Kidney glomerular epithelial cell (primary cell): ENCODE measurements around the gene FBXO21.
"Not testable (repeated sequence)": the region's sequence is repeated elsewhere in the genome, so short reads cannot be mapped to it uniquely, and the experiment has no call there.

ENCODE experiments used
- DNase-seq: peaks from one replicate; lab custom pipeline; 2025; lab: John Stamatoyannopoulos, UW

Gene FBXO21

DNA sequence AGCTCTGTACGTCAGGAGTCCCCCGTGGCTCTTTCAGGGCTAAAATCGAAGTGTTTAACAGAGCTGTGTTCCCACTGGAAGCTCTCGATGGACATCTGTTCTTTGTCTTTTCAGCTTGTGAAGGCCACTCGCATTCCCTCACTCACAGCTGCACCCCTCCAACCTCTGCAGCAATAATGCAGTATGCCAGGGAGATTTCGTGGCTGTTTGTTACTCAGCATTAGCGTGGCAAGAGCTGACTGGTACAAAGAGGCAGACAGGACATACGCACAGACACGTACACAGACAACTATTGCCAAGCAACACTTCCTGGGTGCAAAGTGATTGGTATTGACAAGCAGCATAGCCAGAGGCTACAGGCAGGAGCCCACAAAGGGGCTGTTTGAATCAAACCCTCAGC, 11.8 kb upstream of the FBXO21 start:
- DNase-seq, result no peak

DNA sequence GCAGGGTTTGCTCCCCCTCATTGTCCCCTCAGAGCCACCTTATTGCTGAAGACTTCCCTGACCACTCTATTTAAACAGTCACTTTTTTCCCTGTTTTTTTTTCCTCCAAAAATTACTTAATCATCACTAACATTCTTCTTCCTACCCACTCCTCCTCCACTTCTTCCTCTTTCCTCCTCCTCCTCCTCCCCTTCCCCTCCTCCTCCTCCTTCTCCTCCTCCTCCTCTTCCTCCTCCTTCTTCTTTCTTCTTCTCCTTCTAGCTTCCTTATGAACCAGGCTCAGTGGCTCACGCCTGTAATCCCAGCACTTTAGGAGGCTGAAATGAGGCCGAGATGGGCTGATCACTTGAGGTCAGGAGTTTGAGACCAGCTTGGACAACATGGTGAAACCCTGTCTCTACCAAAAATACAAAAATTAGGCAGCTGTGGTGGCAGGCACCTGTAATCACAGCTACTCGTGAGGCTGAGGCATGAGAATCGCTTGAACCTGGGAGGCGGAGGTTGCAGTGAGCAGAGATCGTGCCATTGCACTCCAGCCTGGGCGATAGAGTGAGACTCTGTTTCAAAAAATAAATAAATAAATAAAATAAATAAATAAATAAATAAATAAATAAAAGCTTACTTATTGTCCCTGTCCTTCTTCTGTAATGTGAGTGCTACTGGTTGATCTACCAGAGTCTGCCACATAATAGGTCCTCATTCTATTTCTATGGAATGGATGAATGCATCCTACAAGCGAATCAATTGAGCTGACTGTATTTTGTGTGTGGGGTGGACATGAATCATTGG, 9.9 kb upstream of the FBXO21 start:
- DNase-seq, result not testable (repeated sequence)

GRCh38 chr12:117196334-117196733, 6.1 kb upstream of the FBXO21 start:
- DNase-seq, result not testable (repeated sequence)

- DNase-seq, result not testable (repeated sequence)
These were observed 4.8 kb upstream of the FBXO21 start for GRCh38 chr12:117195027-117195426.

- no peak for DNase-seq
These were observed 3.6 kb upstream of the FBXO21 start for GRCh38 chr12:117193903-117194302.

- DNase-seq, result not testable (repeated sequence)
These were observed 2.3 kb upstream of the FBXO21 start for GRCh38 chr12:117192581-117192980.

DNA sequence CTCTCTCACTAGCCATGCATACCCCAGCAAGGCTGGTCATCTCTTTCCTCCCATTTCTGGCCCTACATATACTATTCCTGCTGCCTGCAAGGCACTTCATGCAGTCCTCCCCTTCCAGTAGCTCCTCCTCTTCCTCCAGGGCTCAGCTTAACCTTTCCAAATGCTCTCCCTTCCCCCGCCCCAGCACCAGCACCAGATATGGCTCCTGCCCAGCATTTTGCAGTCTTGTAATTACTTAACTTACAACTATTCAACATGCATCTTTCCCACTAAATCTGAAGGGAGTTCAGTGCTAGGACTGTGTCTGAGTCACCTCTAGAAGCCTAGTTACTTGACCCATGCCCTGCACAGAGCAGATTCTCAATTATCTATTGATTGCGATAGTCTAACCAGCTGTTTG, 1.8 kb upstream of the FBXO21 start:
- no peak for DNase-seq

GRCh38 chr12:117189725-117190209, 503 bp downstream of the FBXO21 start:
- DNase-seq, result no peak

DNA sequence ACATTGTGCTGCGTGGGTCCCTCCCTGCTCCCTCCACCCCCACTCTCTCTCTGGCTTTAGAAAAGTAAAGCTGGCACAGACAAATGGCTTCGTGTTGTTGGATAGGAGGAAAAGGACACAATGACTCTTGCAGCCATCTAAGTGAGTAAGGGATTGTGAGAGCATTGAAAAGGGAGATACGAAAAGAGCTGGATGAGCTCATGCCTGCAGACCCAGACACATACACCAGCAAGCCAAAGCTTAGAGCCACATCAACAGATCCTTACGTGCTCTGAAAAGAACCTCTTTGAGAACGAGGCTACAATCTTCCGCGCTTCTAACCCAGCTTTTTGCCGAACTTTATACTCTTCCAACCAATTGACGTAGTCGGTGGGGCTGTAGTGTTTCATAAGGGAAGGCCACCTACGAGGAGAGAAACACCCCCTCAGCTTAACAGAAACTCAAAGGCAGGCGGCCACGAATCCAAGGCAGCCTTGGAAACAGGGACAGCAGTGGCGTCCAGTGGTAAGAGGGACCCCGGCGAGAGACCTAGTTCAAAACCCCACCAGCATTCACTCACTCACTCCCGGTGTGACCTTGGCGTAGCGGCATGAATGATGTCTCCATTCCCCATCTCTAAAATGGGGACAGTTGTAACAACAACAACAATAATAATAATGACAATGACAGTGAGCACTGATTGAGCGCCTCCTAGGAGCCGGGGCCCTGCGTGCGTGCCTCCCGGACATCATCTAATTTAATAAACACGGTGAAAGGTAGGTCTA, 1.1 kb downstream of the FBXO21 start:
- peak; percentile 39 for DNase-seq

DNA sequence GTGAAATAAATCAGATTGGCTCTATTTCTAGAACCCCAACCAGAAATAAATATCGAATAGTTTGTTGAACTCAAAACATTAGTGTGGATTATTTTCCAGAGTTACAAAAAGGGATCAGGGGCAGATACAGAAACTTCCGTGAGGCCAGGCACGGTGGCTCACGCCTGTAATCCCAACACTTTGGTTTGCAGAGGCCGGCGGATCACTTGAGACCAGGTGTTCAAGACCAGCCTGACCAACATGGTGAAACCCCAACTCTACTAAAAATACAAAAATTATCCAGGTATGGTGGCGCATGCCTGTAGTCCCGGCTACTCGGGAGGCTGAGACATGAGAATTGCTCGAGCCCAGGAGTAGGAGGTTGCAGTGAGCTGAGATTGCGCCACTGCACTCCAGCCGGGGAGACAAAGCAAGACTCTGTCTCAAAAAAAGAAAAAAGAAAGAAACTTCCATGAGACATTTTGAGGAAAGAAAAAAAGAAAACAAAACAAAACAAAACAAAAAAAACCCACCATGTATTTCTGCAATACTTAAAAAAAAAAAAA, 2.1 kb downstream of the FBXO21 start:
- DNase-seq, result no peak

GRCh38 chr12:117187421-117187820, 2.8 kb downstream of the FBXO21 start:
- no peak for DNase-seq

GRCh38 chr12:117182866-117183265, 7.4 kb downstream of the FBXO21 start:
- DNase-seq, result no peak

DNA sequence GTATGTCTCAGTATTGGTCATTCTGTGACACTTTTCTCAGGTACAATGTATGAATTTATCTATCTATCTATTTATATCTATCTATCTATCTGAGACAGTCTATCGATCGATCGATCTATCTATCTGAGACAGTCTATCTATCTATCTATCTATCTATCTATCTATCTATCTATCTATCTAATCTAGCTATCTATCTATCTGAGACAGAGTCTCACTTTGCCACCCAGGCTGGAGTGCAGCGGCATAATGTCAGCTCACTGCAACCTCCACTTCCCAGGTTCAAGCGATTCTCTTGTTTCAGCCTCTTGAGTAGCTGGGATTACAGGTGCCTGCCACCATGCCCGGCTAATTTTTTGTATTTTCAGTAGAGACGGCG, 8.8 kb downstream of the FBXO21 start:
- not testable (repeated sequence) for DNase-seq

- no peak for DNase-seq
These were observed 9.4 kb downstream of the FBXO21 start for GRCh38 chr12:117180758-117181467.

GRCh38 chr12:117178745-117179144, 11.5 kb downstream of the FBXO21 start:
- DNase-seq, result no peak

- no peak for DNase-seq
These were observed 12.0 kb downstream of the FBXO21 start for GRCh38 chr12:117178301-117178700.

DNA sequence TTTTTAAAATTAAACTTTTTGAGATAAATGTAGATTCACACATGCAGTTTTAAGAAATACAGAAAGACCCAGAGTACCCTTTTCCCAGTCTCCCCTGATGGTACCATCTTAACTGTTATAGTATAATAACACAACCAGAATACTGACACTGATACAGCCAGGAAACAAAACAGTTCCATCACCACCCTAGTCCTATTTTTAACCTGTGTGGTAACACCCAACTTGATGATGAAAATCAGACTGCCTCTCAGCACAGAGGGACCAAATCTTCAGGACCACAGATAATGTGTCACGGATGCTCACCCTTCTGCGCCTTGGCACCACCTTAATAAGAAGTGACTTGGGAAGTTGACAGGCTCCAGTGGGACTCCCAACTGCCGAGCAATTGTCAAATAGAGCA, 18.1 kb downstream of the FBXO21 start:
- no peak for DNase-seq

GRCh38 chr12:117171499-117172162, 18.6 kb downstream of the FBXO21 start:
- DNase-seq, result no peak

DNA sequence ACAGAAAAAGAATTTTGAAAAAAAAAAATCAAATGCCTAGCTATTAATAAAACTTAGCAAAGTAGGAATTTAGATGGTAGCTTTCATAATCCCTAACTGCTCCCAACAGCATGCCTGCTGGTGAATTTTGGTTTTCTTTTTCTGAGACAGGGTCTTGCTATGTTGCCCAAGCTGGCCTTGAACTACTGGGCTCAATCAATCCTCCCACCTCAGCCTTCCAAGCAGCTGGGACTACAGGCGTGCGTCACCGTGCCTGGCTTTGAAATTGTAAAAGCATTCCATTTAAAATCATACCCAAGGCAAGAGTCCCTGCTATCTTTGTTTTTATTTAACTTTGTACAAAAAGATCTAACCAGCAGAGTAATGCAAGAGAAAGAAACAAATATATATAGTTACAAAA, 20.7 kb downstream of the FBXO21 start:
- DNase-seq, result no peak

GRCh38 chr12:117168976-117169375, 21.3 kb downstream of the FBXO21 start:
- no peak for DNase-seq

GRCh38 chr12:117167769-117168168, 22.5 kb downstream of the FBXO21 start:
- DNase-seq, result no peak

- DNase-seq, result no peak
These were observed 24.2 kb downstream of the FBXO21 start for GRCh38 chr12:117166107-117166506.
